ENCODE measurements around the gene HECTD4. TPM values are rescaled to one million over a fixed set of nuclear protein-coding genes. Genes with fewer than 3 reads are reported as not detected.

The HECTD4 gene
- total and polyA plus RNA-seq, 9 of the 15 experiments (the other 6 are each of a cell fraction or from before 2014, with no cell fraction given) = 3.5 to 33.3 (median 13.5) TPM

GRCh38 chr12:112125250-112125999 lies 256.8 kb downstream of the HECTD4 start, which contains the start of gene TRAFD1 (continued):
- peak; percentile 38; the same call in 1 of the 2 replicates for TF ChIP-seq HBP1 (CRISPR knock-in tag; IDR thresholded peaks at IDR 0.05)
- peak; percentile 45; the same call in 1 of the 2 replicates for TF ChIP-seq JUND (IDR thresholded peaks at IDR 0.05; ENCODE audit: borderline replicate concordance, low read depth, low read length)
- no peak for TF ChIP-seq JUND (tag; IDR thresholded peaks at IDR 0.05; ENCODE audit: borderline replicate concordance, low read depth, low read length)
- no peak for TF ChIP-seq HDAC6 (IDR thresholded peaks at IDR 0.05; ENCODE audit: low read depth, low read length)
- TF ChIP-seq HNRNPH1 (optimal IDR thresholded peaks at IDR 0.05; ENCODE audit: low read depth, low read length) = no peak
- TF ChIP-seq ZNF277 (CRISPR knock-in tag; IDR thresholded peaks at IDR 0.05; ENCODE audit: borderline replicate concordance) = no peak
- no peak for TF ChIP-seq LEF1 (IDR thresholded peaks at IDR 0.05)
- no peak for TF ChIP-seq ZKSCAN8 (CRISPR knock-in tag; IDR thresholded peaks at IDR 0.05)
- peak; percentile 45; the same call in 1 of the 2 replicates for TF ChIP-seq NR2C2 (CRISPR knock-in tag; IDR thresholded peaks at IDR 0.05)
- no peak for TF ChIP-seq NR2C2 (tag; IDR thresholded peaks at IDR 0.05)
- no peak; the same call in 1 of the 2 replicates for TF ChIP-seq HMGXB4 (CRISPR knock-in tag; IDR thresholded peaks at IDR 0.05)
- TF ChIP-seq PRDM10 (IDR thresholded peaks at IDR 0.05; ENCODE audit: partially characterized antibody) = no peak
- TF ChIP-seq ZNF445 (CRISPR knock-in tag; IDR thresholded peaks at IDR 0.05; ENCODE audit: low read depth) = no peak
- TF ChIP-seq CBX8 (IDR thresholded peaks at IDR 0.05; ENCODE audit: borderline replicate concordance, extremely low read depth, low read depth, low read length, poor library complexity, severe bottlenecking) = no peak
- TF ChIP-seq FOXP1 (CRISPR knock-in tag; IDR thresholded peaks at IDR 0.05) = no peak
- no peak for TF ChIP-seq E2F5 (CRISPR knock-in tag; IDR thresholded peaks at IDR 0.05)

Measured in K562 (cell line).